GM19043 (cell line): ENCODE results near the gene CLEC18B.
"Not testable (repeated sequence)": the region's sequence is repeated elsewhere in the genome, so short reads cannot be mapped to it uniquely, and the experiment has no call there.

Source experiments
- ATAC-seq: cut with Tn5 transposase; IDR thresholded peaks from one replicate; pipeline ENCODE4 v1.9.1; 2021; ENCODE audit warnings: low read depth; ENCODE audit not compliant: unreplicated experiment

The CLEC18B gene

DNA sequence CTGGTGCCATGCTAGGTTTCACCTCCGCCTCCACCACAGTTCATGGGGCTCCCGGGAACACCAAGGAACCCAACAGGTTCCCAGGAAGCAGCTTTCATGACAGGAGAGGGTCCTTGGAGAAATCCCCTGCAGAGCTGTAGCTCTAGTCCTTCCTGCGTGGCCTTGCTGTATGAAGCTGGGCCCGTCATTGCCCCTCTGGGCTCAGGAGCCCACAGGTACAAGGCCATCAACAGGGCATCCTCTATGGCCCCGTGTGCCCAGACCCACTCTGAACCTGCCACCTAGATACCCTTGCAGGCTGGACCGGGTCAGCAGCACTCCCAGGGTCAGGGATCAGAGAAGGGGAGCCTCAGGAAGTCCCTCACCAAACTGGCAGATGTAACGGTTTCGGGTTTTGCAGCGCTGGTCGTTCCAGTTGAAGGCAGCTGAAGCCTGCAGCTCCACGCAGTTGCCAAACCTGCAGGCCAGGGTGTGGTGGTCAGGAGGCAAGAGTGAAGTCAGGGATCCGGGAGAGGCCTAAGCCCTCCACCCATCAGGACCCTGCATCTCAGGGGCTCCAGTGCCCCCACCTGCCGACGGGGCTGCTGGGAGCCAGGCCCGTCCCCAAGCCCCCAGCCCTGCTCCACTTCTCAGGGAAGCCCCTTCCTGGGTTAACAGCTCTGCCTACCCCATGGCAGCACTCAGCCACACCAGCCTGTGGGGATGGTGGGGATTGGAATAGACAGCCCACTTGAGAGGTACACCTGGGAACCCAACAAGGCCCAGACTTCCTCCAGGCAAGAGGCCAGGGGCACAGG, 11.9 kb downstream of the CLEC18B start:
- not testable (repeated sequence) for ATAC-seq

DNA sequence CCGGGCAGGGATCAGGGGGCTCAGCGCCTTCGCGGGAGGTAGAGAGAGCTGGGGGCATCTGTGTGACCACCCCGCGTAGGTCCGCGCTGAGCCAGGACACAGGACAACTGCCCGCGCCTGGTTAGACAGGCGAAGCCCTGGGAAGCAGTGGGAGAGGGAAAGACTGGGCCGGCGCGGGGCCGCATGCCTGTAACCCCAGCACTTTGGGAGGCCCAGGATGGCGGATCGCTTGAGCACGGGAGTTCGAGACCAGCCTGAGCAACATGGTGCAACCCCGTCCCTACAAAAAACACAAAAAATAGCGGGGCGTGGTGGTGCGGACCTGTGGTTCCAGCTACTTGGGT, 13.9 kb downstream of the CLEC18B start:
- not testable (repeated sequence) for ATAC-seq

DNA sequence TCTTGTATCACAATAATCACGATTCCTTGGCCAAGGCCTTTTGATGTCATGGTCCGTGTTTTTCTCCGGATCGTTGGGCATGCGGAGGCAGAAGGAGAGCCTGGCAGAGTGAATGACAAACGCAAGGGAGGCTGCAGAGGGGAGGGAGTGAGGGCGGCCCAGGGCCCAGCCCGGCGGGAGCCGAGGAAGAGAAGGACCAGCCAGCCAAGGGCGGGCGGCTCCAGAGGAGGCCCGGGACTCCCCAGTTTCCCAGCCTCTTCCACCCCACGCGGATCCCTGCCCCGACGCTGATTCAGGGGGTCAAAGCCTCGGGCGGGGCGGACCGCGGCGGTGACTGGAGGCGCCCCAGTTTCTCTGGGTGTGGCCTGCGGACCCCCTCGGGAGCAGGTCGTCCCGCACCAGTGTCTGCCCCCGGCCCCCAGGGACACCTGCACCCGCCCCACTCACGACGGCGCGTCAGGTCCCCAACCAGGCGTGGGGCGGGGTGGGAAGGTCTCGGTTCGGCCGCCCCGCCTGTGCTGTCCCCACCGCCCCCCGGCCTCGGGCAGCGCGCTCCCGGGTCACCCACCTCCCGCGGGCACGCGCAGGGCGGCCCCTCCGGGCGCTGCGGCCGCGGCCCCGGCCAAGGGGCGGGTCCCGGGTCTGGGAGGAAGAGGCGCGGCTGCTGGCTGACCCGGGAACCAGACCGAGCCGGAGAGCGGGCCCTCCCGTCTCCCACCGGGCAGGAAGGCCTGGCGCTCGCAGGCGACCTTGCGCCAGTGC, 14.5 kb downstream of the CLEC18B start:
- not testable (repeated sequence) for ATAC-seq

DNA sequence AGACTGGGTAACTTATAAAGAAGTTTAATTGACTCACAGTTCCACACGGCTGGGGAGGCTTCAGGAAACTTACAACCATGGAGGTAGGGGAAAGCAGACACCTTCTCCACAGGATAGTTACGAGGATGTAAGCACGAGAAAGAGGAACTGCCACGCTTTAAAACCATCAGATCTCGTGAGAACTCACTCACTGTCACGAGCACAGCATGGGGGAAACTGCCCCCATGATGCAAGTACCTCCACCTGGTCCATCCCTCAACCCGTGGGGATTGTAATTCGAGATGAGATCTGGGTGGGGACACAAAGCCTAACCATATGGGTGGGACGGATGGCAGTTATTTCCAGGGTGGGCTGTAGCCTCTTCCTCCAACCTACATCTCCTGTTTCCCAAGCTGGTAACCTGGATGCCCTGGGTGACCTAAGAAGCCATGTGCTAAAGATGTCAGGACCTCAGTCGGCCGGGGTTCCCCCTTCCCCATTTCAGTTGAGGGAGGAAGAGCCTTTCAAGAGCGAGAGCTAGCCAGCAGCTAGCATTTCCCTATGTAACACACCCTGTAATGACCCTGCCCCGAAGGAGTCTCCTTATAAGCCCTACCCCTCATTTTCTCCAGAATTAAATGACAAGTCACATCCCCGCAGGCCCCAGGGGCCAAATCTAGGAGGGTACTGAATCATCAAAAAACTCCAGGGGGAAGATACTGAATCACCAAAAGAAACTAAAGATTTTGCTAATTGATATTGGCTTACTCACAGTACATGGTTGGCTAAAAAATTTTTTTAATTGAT, 16.9 kb downstream of the CLEC18B start:
- ATAC-seq, result not testable (repeated sequence)

DNA sequence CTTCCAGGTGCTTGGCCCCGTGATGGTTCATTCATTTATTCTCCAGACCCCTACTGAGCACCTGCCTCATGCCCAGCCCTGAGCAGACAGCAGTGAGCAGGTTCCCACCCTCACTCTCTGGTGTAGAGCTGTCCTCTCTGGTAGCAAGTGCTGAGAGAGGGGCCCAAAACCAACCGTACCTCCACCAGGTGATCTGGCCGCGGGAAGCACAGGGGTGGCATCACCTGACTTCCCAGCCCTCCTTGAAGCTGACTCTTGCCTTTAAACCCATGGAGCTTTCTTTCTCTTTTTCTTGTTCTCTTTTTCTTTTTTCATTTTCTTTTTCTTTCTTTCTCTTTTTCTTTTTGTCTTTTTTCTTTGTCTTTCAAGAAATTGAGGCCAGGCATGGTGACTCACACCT, 21.0 kb downstream of the CLEC18B start:
- not testable (repeated sequence) for ATAC-seq

DNA sequence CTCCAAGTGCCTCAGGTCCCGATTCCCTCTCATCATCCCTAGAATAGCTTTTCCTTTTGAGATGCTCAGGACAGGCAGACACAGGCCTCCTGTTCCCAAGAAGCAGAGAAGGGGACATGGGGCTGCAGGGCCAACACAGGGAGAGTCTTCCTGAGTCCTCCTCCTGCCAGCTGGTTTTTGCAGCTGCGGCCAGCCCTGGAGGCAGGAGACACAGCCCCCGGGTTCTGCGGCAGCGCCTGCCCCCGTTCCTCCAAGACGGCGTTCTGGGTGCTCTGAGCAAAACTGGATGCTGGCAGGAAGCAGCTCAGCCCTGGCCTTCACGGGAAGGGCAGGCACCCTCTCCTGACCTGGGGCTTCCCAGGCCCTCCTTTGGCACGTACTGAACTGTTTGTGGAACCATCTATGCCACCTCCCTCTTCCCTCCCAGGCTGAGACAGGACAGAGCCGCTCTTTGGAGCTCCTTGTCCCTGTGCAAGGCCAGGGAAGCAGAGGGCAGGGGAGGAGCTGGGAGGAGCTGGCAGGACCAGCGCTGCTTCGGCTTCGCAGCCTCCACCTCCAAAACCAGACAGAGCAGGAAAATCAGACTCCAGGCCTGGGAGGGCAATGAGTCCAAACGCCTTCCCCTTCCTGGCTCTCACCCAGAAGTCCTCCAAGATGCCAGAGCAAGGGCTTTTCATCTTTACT, 22.9 kb downstream of the CLEC18B start:
- not testable (repeated sequence) for ATAC-seq

DNA sequence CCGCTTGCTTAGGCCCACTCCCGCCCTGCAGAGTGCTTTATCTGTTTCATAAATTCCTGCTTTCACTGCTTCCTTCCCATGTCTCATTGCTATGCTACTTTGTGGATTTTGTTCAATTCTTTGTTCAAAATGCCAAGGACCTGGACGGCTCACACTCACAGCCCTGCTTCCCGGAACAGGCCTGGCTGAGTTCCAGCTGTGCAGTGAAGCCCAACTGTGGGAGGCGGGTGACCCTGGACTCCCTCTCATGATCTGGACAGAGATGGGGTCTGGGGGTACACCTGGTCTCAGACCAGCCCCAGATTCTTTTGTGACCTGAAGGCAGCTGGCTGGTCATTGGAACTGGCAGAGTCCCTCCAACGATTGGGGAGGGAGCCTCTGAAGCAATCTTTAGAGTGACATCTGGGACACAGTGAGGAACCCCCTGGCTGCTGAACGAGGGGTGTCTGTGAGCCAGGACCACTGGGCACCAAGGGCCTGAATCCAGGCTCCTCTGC, 24.7 kb downstream of the CLEC18B start:
- not testable (repeated sequence) for ATAC-seq

DNA sequence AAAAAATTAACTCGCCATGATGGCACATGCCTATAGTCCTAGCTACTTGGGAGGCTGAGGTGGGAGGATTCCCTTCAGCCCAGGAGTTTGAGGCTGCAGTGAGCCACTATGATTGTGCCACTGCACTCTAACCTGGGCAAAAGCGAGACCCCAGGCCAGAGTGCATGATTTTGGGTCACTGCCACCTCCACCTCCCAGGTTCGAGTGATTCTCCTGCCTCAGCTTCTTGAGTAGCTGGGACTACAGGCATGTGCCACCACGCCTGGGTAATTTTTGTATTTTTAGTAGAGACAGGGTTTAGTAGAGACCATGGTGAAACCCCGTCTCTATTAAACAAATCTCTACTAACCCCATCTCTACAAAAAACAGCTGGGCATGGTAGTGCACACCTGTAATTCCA, 26.7 kb downstream of the CLEC18B start:
- not testable (repeated sequence) for ATAC-seq

DNA sequence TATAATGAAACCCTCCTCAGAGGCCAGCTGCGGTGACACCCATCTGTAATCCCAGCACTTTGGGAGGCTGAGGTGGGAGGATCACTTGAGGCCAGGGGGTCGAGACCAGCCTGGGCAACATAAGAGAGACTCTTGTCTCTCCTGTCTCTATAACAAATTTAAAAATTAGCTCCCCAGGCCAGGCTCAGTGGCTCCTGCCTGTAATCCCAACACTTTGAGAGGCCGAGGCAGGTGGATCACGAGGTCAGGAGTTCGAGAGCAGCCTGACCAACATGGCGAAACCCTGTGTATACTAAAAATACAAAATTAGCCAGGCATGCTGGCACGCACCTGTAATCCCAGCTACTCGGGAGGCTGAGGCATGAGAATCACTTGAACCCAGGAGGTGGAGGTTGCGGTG, 27.1 kb downstream of the CLEC18B start:
- not testable (repeated sequence) for ATAC-seq

DNA sequence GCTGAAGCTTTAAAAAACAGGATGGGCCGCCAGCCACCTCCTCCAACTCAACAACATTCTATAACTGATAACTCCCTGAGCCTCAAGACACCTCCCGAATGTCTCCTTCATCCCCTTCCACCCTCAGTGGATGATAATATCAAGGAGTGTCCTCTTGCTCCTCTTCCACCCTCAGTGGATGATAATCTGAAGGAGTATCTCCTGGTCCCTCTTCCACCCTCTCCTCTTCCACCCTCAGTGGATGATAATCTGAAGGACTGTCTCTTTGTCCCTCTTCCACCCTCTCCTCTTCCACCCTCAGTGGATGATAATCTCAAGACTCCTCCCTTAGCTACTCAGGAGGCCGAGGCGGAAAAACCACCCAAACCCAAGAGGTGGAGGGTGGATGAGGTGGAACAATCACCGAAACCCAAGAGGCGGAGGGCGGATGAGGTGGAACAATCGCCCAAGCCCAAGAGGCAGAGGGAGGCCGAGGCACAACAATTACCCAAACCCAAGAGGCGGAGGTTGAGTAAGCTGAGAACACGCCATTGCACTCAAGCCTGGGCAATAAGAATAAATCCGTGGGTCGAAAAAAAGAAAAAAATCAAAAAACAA, 29.7 kb downstream of the CLEC18B start:
- not testable (repeated sequence) for ATAC-seq

DNA sequence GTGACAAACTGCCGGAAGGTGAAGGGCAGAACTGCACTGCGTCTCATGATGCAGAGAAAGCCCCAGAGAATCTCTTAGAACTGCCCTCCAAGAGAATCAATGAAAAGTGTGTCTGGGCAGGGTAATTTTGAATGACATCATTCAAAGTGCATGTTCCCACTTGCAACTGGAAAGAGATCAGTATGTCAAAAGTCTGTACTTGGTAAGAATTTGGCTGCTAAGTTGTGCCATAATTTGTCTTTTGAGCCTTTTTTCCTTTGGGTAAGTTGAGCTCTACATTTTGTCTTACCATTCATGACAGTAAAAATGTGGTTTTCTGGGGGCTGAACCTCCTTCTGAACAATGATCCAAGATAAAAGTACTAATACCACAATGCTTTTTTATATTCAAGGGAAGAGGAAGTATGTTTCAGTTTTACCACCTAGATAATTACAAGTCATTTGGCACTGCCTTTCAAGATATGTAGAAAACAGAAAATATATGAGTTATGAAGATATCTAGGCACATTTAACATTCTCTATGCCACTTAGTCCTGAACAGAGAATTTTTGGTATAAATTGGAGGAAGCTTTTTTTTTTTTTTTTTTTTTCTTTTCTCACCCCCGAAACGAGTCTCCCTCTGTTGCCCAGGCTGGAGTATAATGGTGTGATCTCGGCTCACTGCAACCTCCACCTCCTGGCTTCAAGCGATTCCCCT, 38.8 kb downstream of the CLEC18B start:
- ATAC-seq, result not testable (repeated sequence)

DNA sequence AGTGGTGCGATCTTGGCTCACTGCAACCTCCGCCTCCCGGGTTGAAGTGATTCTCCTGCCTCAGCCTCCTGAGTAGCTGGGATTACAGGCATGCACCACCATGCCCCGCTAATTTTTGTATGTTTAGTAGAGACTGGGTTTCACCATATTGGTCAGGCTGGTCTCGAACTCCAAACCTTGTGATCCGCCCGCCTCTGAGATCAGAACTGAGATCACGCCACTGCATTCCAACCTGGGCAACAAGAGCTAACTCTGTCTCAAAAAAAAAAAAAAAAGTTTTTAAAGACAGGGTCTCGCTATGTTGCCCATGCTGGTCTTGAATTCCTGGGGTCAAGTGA, 47.5 kb downstream of the CLEC18B start:
- ATAC-seq, result not testable (repeated sequence)

DNA sequence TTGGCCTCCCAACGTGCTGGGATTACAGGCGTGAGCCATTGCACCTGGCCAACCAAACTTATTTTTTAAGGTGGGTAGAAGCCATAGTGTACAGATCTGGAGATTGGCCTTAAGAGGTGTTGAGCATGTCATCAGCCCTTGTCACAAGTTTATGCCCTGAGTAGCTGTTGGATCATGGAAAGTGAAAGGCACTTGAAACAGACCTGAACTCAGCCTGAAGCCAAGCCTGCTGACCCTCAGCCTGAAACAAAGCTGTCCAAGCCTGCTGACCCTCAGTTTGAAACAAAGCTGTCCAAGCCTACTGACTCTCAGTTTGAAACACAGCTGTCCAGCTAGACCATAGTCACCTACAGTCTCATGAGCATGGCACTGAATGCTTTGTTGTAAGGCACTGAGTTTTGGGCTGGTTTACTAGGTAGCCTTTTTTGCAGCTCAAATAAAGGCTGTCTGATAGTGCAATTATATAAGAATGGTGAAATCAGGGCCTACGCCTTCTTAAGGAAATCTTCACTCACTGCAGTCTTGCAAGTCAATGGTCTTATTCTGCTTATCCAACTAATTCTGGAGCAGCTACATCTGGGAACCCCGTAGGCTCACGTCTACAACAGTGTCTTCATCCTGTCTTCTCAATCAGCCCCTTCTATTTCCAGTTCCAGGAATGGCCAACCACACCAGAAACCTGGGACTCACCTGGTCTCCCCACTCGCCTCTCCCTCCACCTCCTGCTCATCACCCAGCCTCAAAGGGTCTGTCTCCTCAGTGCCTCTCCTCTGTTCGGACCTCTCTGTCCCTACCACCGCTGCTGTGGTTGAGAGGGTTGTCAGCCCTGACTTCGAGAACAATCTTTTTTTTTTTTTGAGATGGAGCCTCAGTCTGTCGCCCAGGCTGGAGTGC, 48.1 kb downstream of the CLEC18B start:
- no peak for ATAC-seq

DNA sequence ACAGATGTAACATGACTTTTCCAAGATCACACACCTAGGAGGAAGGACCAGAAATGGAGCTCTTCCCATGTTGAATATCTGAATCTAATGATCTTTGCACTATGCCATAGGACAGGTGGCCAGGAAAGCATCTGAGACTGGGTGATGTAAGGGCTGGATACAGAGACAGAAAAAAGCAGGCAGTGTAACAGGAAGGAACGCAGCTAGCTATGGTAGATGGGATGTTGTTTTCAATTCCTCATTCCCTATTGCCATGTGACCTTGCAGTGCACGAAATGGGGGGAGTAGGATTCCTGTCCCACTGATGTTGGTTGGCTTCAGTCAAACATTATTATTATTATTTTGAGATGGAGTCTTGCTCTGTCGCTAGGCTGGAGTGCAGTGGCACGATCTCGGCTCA, 48.9 kb downstream of the CLEC18B start:
- no peak for ATAC-seq

DNA sequence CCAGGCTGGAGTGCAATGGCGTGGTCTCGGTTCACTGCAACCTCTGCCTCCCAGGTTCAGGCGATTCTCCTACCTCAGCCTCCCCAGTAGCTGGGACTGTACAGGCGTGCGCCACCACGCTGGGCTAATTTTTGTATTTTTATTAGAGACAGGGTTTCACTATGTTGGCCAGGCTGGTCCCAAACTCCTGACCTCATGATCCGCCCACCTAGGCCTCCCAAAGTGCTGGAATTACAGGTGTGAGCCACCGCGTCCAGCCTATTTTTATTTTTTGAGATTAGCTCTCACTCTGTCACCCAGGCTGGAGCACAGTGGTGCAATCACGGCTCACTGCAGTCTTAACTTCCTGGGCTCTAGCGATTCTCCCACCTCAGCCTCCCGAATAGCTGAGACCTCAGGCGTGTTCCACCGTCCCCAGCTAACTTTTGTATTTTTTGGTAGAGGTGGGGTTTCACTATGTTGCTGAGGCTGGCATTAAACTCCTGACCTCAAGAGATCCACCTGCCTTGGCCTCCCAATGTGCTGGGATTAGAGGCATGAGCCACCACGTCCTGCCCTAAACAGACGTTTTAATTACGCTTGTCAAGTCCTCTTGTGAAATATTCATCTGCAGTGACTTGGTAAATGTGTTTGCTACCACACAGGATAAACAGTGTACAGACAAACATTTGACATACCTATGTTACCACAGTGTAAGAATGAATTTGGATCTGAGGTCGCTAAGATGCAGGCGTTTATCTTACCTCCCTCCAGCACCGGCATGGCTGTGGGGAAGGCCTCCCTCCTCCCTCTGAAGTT, 50.7 kb downstream of the CLEC18B start:
- not testable (repeated sequence) for ATAC-seq

DNA sequence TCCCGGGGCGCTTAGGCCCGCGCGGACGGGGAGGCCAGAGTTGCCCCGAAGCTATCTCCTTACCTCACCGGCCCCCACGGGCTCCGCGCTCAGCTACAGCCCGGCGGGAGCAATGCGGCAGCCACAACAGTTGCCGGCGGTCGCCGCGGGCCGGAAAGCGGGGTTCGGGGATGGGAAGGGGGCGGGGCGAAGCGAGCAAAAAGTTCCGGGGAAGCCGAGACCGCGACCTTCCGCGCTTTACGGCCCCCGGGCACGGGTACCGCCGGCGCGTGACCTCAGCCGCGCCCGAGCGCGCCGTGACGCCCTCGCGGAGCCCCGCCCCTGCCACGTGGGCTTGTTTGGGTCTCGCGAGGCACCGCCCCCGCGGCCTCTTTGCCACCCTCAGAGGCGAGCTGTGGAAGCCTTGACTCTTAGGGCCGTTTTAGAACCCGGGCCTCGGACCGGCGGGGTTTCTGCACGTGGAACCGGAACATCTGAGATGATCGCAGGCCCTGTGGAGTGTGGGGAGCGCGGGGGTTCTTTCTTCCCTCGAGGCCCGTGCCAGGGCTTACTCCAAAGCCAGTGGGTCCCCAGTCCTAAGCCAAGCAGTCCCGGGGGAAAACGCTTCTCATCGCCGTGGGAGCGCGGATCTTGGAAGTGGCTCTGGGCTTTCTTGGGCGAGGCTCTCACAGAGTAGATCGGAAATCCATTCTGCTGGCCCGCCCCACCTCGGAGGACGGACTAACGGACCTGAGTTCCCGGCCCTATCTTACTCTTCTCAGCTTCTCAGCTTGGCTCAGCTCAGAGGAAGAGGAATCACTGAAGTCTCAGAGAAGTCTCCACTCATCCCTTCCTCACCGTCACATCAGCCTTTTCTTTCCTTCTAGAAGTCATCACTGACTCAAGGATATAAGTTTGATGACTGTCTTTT, 53.0 kb downstream of the CLEC18B start:
- peak; percentile 95 for ATAC-seq
